ENCODE data around the gene CETP. TPM values are rescaled to one million over a fixed set of nuclear protein-coding genes. Genes with fewer than 3 reads are reported as not detected.

The CETP gene
- total RNA-seq, 4 donors from 2014 or later = 0.52 to 0.79 TPM; not detected in 2

DNA sequence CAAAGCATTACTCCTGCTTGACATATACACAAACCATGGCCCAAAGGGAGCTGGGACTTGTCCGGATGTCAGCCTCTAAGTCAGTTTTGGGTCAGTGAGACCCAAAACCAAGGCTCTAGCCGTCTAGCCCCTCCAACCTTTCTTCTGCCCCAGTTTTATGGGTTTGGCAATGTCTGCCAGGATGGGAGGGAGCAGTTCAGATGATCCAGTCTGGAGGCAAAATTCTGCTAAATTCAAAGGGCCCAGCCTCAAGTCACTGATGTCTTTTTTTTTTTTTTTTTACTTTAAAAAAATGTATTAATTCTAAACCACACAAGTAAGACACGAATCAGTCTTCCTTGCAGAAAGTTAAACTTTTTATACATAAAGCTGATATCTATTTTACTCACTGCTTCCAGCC lies 36.2 kb downstream of the CETP start:
- no peak for TF ChIP-seq POLR2A (IDR thresholded peaks at IDR 0.05)
- TF ChIP-seq, protein P1, sequence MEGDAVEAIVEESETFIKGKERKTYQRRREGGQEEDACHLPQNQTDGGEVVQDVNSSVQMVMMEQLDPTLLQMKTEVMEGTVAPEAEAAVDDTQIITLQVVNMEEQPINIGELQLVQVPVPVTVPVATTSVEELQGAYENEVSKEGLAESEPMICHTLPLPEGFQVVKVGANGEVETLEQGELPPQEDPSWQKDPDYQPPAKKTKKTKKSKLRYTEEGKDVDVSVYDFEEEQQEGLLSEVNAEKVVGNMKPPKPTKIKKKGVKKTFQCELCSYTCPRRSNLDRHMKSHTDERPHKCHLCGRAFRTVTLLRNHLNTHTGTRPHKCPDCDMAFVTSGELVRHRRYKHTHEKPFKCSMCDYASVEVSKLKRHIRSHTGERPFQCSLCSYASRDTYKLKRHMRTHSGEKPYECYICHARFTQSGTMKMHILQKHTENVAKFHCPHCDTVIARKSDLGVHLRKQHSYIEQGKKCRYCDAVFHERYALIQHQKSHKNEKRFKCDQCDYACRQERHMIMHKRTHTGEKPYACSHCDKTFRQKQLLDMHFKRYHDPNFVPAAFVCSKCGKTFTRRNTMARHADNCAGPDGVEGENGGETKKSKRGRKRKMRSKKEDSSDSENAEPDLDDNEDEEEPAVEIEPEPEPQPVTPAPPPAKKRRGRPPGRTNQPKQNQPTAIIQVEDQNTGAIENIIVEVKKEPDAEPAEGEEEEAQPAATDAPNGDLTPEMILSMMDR (IDR thresholded peaks at IDR 0.05) = no peak
- DNase-seq (ENCODE audit: low spot score in 2 of 2) = peak in 1 of 2 donors; percentile 20
- intact Hi-C loops (cut with DNase I; ENCODE audit: low total_unique reads) = no loop called here
- no peak overlapping the region for H3K4me3 ChIP-seq (ENCODE audit: low read depth, poor library complexity, severe bottlenecking)
- 47 to 67% methylated on average over 3 of the region's 3 CpGs for WGBS, 2 donors

DNA sequence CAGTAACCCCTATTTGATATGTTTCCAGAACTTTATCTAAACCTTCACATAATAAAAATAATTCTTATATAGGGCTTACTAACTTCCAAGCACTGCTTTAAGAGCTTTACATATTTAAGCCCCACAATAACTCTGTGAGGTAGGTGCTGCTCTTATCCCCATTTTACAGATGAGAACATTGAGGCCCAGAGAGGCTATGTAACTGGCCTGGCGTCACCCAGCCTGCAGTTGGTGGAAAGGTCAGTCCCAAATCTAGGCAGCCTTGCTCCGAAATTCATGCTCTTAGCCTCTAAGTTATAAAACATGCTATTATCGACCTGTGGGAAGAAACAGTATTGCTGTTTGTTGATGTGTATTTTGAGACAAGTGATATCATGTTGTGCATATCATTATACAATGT lies 36.6 kb downstream of the CETP start:
- TF ChIP-seq, protein P1 (IDR thresholded peaks at IDR 0.05) = no peak
- TF ChIP-seq POLR2A (IDR thresholded peaks at IDR 0.05) = no peak

DNA sequence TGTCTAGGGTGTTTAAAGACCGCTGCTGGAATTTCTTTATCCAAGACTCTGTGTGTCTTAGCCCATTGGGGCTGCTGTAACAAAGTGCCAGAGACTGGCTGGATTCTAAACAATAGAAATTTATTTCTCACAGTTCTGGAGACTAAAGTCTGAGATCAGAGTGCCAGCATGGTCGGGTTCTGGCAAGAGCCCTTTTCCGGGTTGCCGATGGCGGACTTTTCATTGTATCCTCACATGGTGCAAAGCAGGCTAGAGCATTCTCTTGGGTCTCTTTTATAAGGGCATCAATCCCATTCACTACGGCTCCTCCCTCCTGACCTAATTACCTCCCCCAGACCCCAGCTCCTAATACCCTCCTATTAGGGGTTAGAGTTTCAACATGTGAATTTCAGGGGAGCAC lies 37.1 kb downstream of the CETP start:
- peak in 1 of 2 donors; percentile 70 for DNase-seq (ENCODE audit: low spot score in 2 of 2)
- WGBS, 2 donors = 64 to 72% methylated on average over 6 of the region's 6 CpGs
- intact Hi-C loops (cut with DNase I; ENCODE audit: low total_unique reads) = no loop called here
- TF ChIP-seq, protein P1 (IDR thresholded peaks at IDR 0.05) = no peak
- TF ChIP-seq POLR2A (IDR thresholded peaks at IDR 0.05) = no peak
- H3K4me3 ChIP-seq (ENCODE audit: low read depth, poor library complexity, severe bottlenecking) = no peak overlapping the region

More for the DNA sequence above, 36.6 kb downstream of the CETP start:
- 79 to 81% methylated on average over 3 of the region's 3 CpGs for WGBS, 2 donors
- intact Hi-C loops (cut with DNase I; ENCODE audit: low total_unique reads) = no loop called here
- no peak for DNase-seq (ENCODE audit: low spot score in 2 of 2)
- H3K4me3 ChIP-seq (ENCODE audit: low read depth, poor library complexity, severe bottlenecking) = no peak overlapping the region

DNA sequence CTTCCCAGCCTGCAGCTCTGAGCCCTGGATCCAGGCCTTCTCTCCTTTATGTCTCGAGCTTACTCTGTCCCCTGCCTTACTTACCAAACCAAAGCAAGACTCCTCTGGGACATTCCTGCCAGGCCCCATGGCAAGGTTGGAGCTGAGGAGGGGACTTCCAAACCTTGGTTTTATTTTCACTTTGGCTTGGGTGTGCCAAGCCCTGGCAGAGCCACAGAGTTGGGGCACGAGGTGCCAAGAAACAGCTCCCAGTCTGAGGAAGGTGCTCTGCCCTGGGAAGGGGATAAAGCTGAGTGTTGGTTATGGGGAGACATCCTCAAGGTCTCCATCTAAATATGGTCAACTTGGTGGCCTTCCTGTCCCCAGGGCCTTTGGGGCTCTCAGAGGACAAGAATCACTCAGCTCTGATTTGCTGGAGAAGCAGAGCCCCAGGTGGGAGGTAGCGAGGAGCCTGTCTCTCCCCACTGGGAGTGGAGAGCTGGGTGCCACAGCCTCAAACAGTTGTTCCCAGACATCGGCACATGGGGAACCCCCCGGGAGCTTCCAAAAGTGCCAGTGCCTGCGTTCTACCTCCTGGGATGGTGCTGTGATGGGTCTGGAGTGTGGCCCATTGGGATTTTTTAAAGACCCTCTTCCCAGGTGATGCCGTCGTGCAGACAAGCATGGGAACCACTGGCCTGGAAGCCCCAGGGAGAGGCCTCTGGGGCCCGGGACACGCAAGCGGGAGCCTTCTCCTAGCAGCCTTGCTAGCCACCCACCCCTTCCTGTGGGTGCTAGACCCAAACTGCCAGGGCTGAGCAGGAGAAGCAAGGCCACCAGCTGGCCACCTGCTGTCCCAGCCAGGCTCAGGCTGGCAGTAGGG lies 37.9 kb downstream of the CETP start:
- TF ChIP-seq POLR2A (IDR thresholded peaks at IDR 0.05) = no peak
- TF ChIP-seq, protein P1 (IDR thresholded peaks at IDR 0.05) = no peak
- WGBS, 2 donors = 67 to 72% methylated on average over 11 of the region's 11 CpGs
- intact Hi-C loops (cut with DNase I; ENCODE audit: low total_unique reads) = no loop called here
- DNase-seq (ENCODE audit: low spot score in 2 of 2) = peak in 1 of 2 donors; percentile 82
- no peak overlapping the region for H3K4me3 ChIP-seq (ENCODE audit: low read depth, poor library complexity, severe bottlenecking)

DNA sequence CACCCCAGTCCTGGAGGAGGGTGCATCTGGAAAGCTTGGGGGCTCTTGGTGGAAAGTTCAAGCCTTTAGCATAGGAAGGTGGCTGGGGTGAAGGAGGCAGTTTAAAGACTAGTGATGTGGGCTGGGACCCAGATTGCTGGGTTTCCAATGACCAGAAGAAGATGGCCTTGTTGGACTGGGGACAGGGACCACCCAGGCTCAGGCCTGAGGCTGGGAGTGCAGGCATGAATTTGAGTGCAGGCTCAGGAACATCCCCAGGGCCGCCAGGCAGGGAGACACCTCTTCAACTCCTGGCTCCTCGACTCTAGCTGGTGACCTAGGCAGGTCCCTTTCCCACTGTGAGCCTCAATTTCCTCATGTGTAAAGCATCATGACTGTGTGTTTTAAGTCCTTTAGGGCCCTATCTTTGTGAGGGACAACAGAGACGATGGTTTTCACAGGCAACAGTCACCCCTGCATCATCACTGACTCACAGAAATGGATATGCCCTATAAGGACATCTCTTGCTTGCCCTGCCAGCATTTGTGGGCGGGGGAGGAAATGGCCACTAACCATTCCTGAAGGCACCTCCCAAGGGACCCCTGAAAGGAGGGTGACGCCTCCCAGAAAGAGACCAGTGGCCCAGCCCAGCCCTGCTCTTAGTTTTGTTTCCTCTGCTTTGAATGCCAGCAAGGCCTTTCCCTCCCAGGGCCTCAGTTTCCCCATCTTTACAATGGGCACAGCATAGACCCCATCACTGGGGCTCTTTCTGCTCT lies 38.7 kb downstream of the CETP start:
- intact Hi-C loops (cut with DNase I; ENCODE audit: low total_unique reads) = no loop called here
- peak; percentile 58 to 92 for DNase-seq (ENCODE audit: low spot score in 2 of 2)
- WGBS, 2 donors = 53 to 55% methylated on average over 5 of the region's 5 CpGs
- H3K4me3 ChIP-seq (ENCODE audit: low read depth, poor library complexity, severe bottlenecking) = no peak overlapping the region
- TF ChIP-seq POLR2A (IDR thresholded peaks at IDR 0.05) = no peak
- TF ChIP-seq, protein P1 (IDR thresholded peaks at IDR 0.05) = no peak

Data from lower leg skin (tissue), 4 donors.